ENCODE results near the gene UBE2I. TPM values are rescaled to one million over a fixed set of nuclear protein-coding genes. Genes with fewer than 3 reads are reported as not detected.

UBE2I gene
- total RNA-seq, 1 experiment from 2014 or later: 229 TPM

GRCh38 chr16:1371054-1371978 is 61.9 kb downstream of the UBE2I start (continued):
- TF ChIP-seq NFYB (CRISPR knock-in tag; conservative IDR thresholded peaks at IDR 0.05; ENCODE audit: low read depth): no peak

- CTCF ChIA-PET: no interaction called here
These were observed 63.0 kb downstream of the UBE2I start for GRCh38 chr16:1372292-1372950.

More at GRCh38 chr16:1372292-1372950, 63.0 kb downstream of the UBE2I start:
- DNase-seq (ENCODE audit: low spot score) (no peak), ATAC-seq (no peak)
- no peak overlapping the region for H3K27ac Mint-ChIP-seq
- H3K27me3 Mint-ChIP-seq (ENCODE audit: low read depth): no peaks in the 10 kb centered on the region
- no peaks in the 10 kb centered on the region for H3K4me1 Mint-ChIP-seq
- no peaks in the 10 kb centered on the region for H3K9me3 Mint-ChIP-seq
- POLR2A ChIA-PET: no interaction called here
- peaks cover 2% of the 10 kb centered on the region; the same call in 1 of the 2 replicates for H3K36me3 Mint-ChIP-seq
- H3K4me3 Mint-ChIP-seq: no peak overlapping the region
- TF ChIP-seq ERG (CRISPR knock-in tag; IDR thresholded peaks at IDR 0.05) (no peak), ZNF121 (CRISPR knock-in tag; IDR thresholded peaks at IDR 0.05) (no peak), ATF6 (CRISPR knock-in tag; IDR thresholded peaks at IDR 0.05) (no peak), ZNF317 (CRISPR knock-in tag; IDR thresholded peaks at IDR 0.05; ENCODE audit: borderline replicate concordance, low read depth) (no peak), E2F4 (CRISPR knock-in tag; IDR thresholded peaks at IDR 0.05; ENCODE audit: borderline replicate concordance, low read depth) (no peak), NFE2L1 (CRISPR knock-in tag; IDR thresholded peaks at IDR 0.05) (no peak), ELF4 (CRISPR knock-in tag; IDR thresholded peaks at IDR 0.05; ENCODE audit: low read depth) (no peak), PRDM15 (CRISPR knock-in tag; IDR thresholded peaks at IDR 0.05) (no peak)

Data from WTC11 (cell line).